Measurements from ENCODE around the gene UMODL1.

Gene UMODL1

GRCh38 chr21:42132183-42132582 is 61.1 kb downstream of the UMODL1 start:
- H3K4me2 ChIP-seq (ENCODE audit: low read depth, low read length): no peak overlapping the region
- no peaks in the 10 kb centered on the region for H3K9me2 ChIP-seq (replicated peaks; ENCODE audit: insufficient read depth, low read length)
- TF ChIP-seq CTCF (IDR thresholded peaks at IDR 0.05; ENCODE audit: low read length) (no peak), EZH2phosphoT487 (IDR thresholded peaks at IDR 0.05; ENCODE audit: low read length) (no peak), EZH2 (optimal IDR thresholded peaks at IDR 0.05; ENCODE audit: low read depth, low read length) (no peak)
- H3K27me3 ChIP-seq (replicated peaks; ENCODE audit: insufficient read depth, low read length): peaks cover 26% of the 10 kb centered on the region; the same call in 1 of the 2 replicates
- H3K4me1 ChIP-seq (ENCODE audit: low read length): peaks cover 10% of the 10 kb centered on the region
- no peaks in the 10 kb centered on the region for H3K79me2 ChIP-seq (ENCODE audit: low read length)
- H3K9me3 ChIP-seq (replicated peaks; ENCODE audit: insufficient read depth, low read length): no peaks in the 10 kb centered on the region
- H3K27ac ChIP-seq (ENCODE audit: low read length): no peak overlapping the region
- no peak overlapping the region for H3K9ac ChIP-seq (ENCODE audit: low read length)
- no peaks in the 10 kb centered on the region for H3K36me3 ChIP-seq (replicated peaks; ENCODE audit: insufficient read depth, low read length)
- DNase-seq: no peak
- no peak overlapping the region for H3K4me3 ChIP-seq (ENCODE audit: low read length)
- H3F3A ChIP-seq (ENCODE audit: insufficient read depth, low read length): no peaks in the 10 kb centered on the region
- no peaks in the 10 kb centered on the region for H4K20me1 ChIP-seq (ENCODE audit: insufficient read depth, low read length)
- no peak overlapping the region for H2AFZ ChIP-seq (ENCODE audit: low read length)

- Histone ChIP-seq H4K20me1 (ENCODE audit: insufficient read depth, low read length) (no peaks in the 10 kb centered on the region), H3F3A (ENCODE audit: insufficient read depth, low read length) (no peaks in the 10 kb centered on the region), H3K27me3 (replicated peaks; ENCODE audit: insufficient read depth, low read length) (peaks cover 17% of the 10 kb centered on the region; the same call in 1 of the 2 replicates), H3K36me3 (replicated peaks; ENCODE audit: insufficient read depth, low read length) (no peaks in the 10 kb centered on the region), H3K79me2 (ENCODE audit: low read length) (no peaks in the 10 kb centered on the region), H3K4me2 (ENCODE audit: low read depth, low read length) (no peak overlapping the region), H3K9ac (ENCODE audit: low read length) (no peak overlapping the region), H3K9me3 (replicated peaks; ENCODE audit: insufficient read depth, low read length) (no peaks in the 10 kb centered on the region), H3K4me1 (ENCODE audit: low read length) (peaks cover 10% of the 10 kb centered on the region), H2AFZ (ENCODE audit: low read length) (no peak overlapping the region), H3K4me3 (ENCODE audit: low read length) (no peak overlapping the region), H3K27ac (ENCODE audit: low read length) (no peak overlapping the region), H3K9me2 (replicated peaks; ENCODE audit: insufficient read depth, low read length) (no peaks in the 10 kb centered on the region)
- TF ChIP-seq EZH2 (optimal IDR thresholded peaks at IDR 0.05; ENCODE audit: low read depth, low read length): no peak
- TF ChIP-seq CTCF (IDR thresholded peaks at IDR 0.05; ENCODE audit: low read length): no peak
- no peak for TF ChIP-seq EZH2phosphoT487 (IDR thresholded peaks at IDR 0.05; ENCODE audit: low read length)
- DNase-seq: no peak
Measured at GRCh38 chr21:42133131-42133530, 62.0 kb downstream of the UMODL1 start.

GRCh38 chr21:42135386-42136052 is 64.4 kb downstream of the UMODL1 start:
- Histone ChIP-seq H3K9me3 (replicated peaks; ENCODE audit: insufficient read depth, low read length) (no peaks in the 10 kb centered on the region), H4K20me1 (ENCODE audit: insufficient read depth, low read length) (no peaks in the 10 kb centered on the region), H3K27me3 (replicated peaks; ENCODE audit: insufficient read depth, low read length) (0 out of 2 replicates have a peak, but pooled peaks cover 10% of the 10 kb centered on the region), H3K36me3 (replicated peaks; ENCODE audit: insufficient read depth, low read length) (no peaks in the 10 kb centered on the region), H3K9me2 (replicated peaks; ENCODE audit: insufficient read depth, low read length) (no peaks in the 10 kb centered on the region), H3K4me3 (ENCODE audit: low read length) (no peak overlapping the region), H3K4me1 (ENCODE audit: low read length) (no peaks in the 10 kb centered on the region), H3K4me2 (ENCODE audit: low read depth, low read length) (no peak overlapping the region), H3K9ac (ENCODE audit: low read length) (no peak overlapping the region), H3F3A (ENCODE audit: insufficient read depth, low read length) (no peaks in the 10 kb centered on the region), H3K79me2 (ENCODE audit: low read length) (no peaks in the 10 kb centered on the region), H3K27ac (ENCODE audit: low read length) (no peak overlapping the region), H2AFZ (ENCODE audit: low read length) (no peak overlapping the region)
- no peak for TF ChIP-seq EZH2 (optimal IDR thresholded peaks at IDR 0.05; ENCODE audit: low read depth, low read length)
- no peak for TF ChIP-seq CTCF (IDR thresholded peaks at IDR 0.05; ENCODE audit: low read length)
- no peak for TF ChIP-seq EZH2phosphoT487 (IDR thresholded peaks at IDR 0.05; ENCODE audit: low read length)
- no peak for DNase-seq

All from MM.1S (cell line).